Smooth muscle cell (in vitro differentiated cells): Measurements from ENCODE around the gene CCDC86. TPM values are rescaled to one million over a fixed set of nuclear protein-coding genes. Genes with fewer than 3 reads are reported as not detected.

ENCODE experiments used
- DNase-seq: peaks from one replicate; lab custom pipeline; 2025; ENCODE audit not compliant: unreplicated experiment; lab: John Stamatoyannopoulos, UW
- H2AFZ ChIP-seq: fragments of 200-600 bp; sonication (generic); 2 replicates; pipeline ENCODE4 v1.6.0; 2016; ENCODE audit warnings: antibody characterized with exemption, low read depth, mild to moderate bottlenecking
- H3F3A ChIP-seq: fragments of 200-600 bp; sonication (generic); 2 replicates; pipeline ENCODE4 v1.6.0; 2017; ENCODE audit warnings: antibody characterized with exemption, low read depth
- H3K27ac ChIP-seq: fragments of 200-600 bp; sonication (generic); 2 replicates; pipeline ENCODE4 v1.5.1; 2016; ENCODE audit warnings: low read depth, mild to moderate bottlenecking
- H3K27me3 ChIP-seq: fragments of 200-600 bp; sonication (generic); 2 replicates; pipeline ENCODE4 v1.6.1; 2016; ENCODE audit warnings: low read depth, mild to moderate bottlenecking
- H3K36me3 ChIP-seq: fragments of 200-600 bp; sonication (generic); 2 replicates; pipeline ENCODE4 v1.5.1; 2016; ENCODE audit warnings: low read depth
- H3K4me1 ChIP-seq: fragments of 200-600 bp; sonication (generic); 2 replicates; pipeline ENCODE4 v1.5.1; 2016; ENCODE audit warnings: low read depth
- H3K4me2 ChIP-seq: fragments of 200-600 bp; sonication (generic); 2 replicates; pipeline ENCODE4 v1.6.0; 2016; ENCODE audit warnings: mild to moderate bottlenecking
- H3K4me3 ChIP-seq: fragments of 200-600 bp; sonication (generic); 2 replicates; pipeline ENCODE4 v1.5.1; 2016; ENCODE audit warnings: mild to moderate bottlenecking
- H3K79me2 ChIP-seq: fragments of 200-600 bp; sonication (generic); 2 replicates; pipeline ENCODE4 v1.6.0; 2016; ENCODE audit warnings: low read depth, mild to moderate bottlenecking
- H3K9ac ChIP-seq: fragments of 200-600 bp; sonication (generic); 2 replicates; pipeline ENCODE4 v1.6.0; 2016; ENCODE audit warnings: low read depth
- H3K9me3 ChIP-seq: fragments of 200-600 bp; sonication (generic); replicated peaks from 2 replicates; pipeline ENCODE4 v1.5.1; 2016; ENCODE audit warnings: low read depth
- H4K20me1 ChIP-seq: fragments of 200-600 bp; sonication (generic); 2 replicates; pipeline ENCODE4 v1.6.0; 2016; ENCODE audit warnings: low read depth
- CTCF ChIP-seq: fragments of 200-600 bp; sonication (generic); IDR thresholded peaks from 2 replicates; pipeline ENCODE4 v1.5.1; 2017; ENCODE audit warnings: borderline replicate concordance, mild to moderate bottlenecking, antibody characterized with exemption; ENCODE audit not compliant: insufficient read depth, poor library complexity, severe bottlenecking
- whole genome bisulfite sequencing: methylation state at CpG from one replicate; pipeline ENCODE4 v1.1.7; 2016; ENCODE audit warnings: low lambda C conversion rate; 5-methylcytosine and 5-hydroxymethylcytosine counted together
- polyA plus RNA-seq: library from polyadenylated mRNA; unstranded; fragments of >200 nt; fragmentation: Nextera tagmentation; extraction: Ambion mirVana; gene quantifications from 2 replicates; pipeline ENCODE4 v1.2.1, GENCODE V29; 2016
- total RNA-seq: library from RNA; depleted of rRNA; stranded (reverse); fragments of >200 nt; gene quantifications from 2 replicates; pipeline ENCODE4 v1.2.3, GENCODE V29; 2014

Gene CCDC86
- total and polyA plus RNA-seq, 2 experiments from 2014 or later, result 7.5 to 24.2 TPM

DNA sequence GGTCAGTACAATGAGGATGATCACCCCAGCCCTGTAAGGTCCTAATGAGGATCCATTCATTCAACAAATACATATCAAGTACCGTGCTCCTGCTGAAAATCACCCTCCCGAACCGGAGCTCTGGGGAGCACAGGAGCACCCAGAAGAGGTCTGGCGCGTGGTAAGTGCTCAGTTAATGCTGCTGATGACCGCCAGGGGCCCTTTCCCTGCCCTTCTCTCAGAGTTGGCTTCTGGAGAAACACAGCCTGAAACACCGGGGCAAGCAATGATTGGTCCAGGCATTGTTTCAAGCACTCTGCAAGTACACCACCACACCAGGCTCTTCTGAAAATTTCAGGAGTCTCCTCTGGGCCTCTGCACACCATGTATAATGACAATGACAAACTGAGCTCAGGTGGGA, 3.8 kb upstream of the CCDC86 start:
- no peaks in the 10 kb centered on the region for H3K36me3 ChIP-seq
- H3K27me3 ChIP-seq, result peaks cover 19% of the 10 kb centered on the region
- peaks cover 3% of the 10 kb centered on the region for H3K4me1 ChIP-seq
- H3K4me2 ChIP-seq, result no peak overlapping the region
- H3K27ac ChIP-seq, result no peak overlapping the region
- no peaks in the 10 kb centered on the region for H4K20me1 ChIP-seq
- no peak overlapping the region for H3K4me3 ChIP-seq
- no peaks in the 10 kb centered on the region for H3K9me3 ChIP-seq
- no peak overlapping the region for H2AFZ ChIP-seq
- H3K9ac ChIP-seq, result no peak overlapping the region
- H3K79me2 ChIP-seq, result peaks cover 10% of the 10 kb centered on the region
- no peaks in the 10 kb centered on the region for H3F3A ChIP-seq
- 58% methylated on average over 7 of the region's 7 CpGs for whole genome bisulfite sequencing
- no peak for TF ChIP-seq CTCF
- no peak for DNase-seq

- Histone ChIP-seq H3F3A (no peaks in the 10 kb centered on the region), H3K27me3 (peaks cover 7% of the 10 kb centered on the region), H4K20me1 (no peaks in the 10 kb centered on the region), H3K9ac (no peak overlapping the region), H3K27ac (peak overlapping the region; percentile 29), H3K4me2 (peak overlapping the region; percentile 100), H3K36me3 (no peaks in the 10 kb centered on the region), H3K9me3 (no peaks in the 10 kb centered on the region), H3K79me2 (peaks cover 21% of the 10 kb centered on the region), H2AFZ (peak overlapping the region; percentile 94), H3K4me3 (no peak overlapping the region), H3K4me1 (peaks cover 18% of the 10 kb centered on the region)
- 88% methylated on average over 14 of the region's 14 CpGs for WGBS
- no peak for DNase-seq
- no peak for TF ChIP-seq CTCF
These were observed 1.2 kb upstream of the CCDC86 start for GRCh38 chr11:60840470-60841430.

DNA sequence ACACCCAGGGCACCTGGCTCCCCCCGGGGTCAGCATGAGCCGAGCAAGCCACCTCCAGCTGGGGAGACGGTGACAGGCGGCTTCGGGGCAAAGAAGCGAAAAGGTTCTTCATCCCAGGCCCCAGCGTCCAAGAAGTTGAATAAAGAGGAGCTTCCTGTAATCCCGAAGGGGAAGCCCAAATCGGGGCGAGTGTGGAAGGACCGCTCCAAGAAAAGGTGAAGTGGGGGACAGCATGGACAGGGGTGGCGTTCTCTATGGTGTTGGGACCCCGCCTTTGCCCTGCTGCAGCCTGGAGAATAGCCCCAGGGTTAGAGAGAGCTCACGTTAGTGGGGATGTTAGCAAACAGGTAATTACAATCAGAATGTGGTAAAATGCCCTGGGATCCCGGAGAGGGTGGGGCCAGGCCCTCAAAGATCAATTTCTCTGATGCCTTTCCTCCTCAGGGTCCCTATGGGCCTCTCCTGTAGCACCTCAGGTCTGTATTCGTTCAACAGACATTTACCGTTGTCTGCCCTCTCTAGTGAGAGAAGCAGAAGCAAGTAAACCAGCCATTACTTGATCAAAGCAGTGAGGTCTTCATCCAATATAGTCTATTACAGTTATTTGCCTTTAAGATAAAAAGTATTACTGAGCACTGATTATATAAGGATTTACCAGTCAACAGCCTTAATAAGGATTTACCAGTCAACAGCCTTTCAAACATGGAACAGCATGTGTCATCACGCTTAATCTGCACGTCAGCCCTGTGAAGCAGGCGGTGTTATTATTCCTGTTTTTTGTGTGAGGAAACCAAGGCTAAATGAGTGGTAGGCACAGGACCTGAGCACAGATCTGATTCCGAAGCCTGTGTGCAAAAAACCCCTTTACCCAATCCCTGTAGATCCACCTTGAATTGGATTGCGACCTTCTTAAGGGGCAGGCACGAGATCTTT, 1.0 kb downstream of the CCDC86 start:
- DNase-seq, result no peak
- 19% methylated on average over 23 of the region's 23 CpGs for WGBS
- Histone ChIP-seq H2AFZ (peak overlapping the region; percentile 100), H3K4me3 (peak overlapping the region; percentile 85), H3K4me2 (peak overlapping the region; percentile 100), H3K4me1 (peaks cover 18% of the 10 kb centered on the region), H3F3A (no peaks in the 10 kb centered on the region), H3K9me3 (no peaks in the 10 kb centered on the region), H4K20me1 (no peaks in the 10 kb centered on the region), H3K36me3 (no peaks in the 10 kb centered on the region), H3K79me2 (peaks cover 21% of the 10 kb centered on the region), H3K9ac (peak overlapping the region; percentile 95), H3K27ac (peak overlapping the region; percentile 54), H3K27me3 (no peaks in the 10 kb centered on the region)
- no peak for TF ChIP-seq CTCF
